Activated CD4-positive, alpha-beta T cell treated with anti-CD3 and anti-CD28 coated beads, Interleukin-2, amount 10 ng/mL, durations not matched to agents 7 days and 5 days (primary cell): ENCODE results near the gene GH2. TPM values are rescaled to one million over a fixed set of nuclear protein-coding genes. Genes with fewer than 3 reads are reported as not detected.
"Not testable (repeated sequence)": the region's sequence is repeated elsewhere in the genome, so short reads cannot be mapped to it uniquely, and the experiment has no call there.

Experiments
- CTCF ChIA-PET: fragments of 350-600 bp; sonication (Branson Sonifier 250); formaldehyde crosslinking; loops from one replicate; lab custom pipeline; 2021; ENCODE audit warnings: antibody characterized with exemption; lab: Charles Lee
- POLR2A ChIA-PET: fragments of 350-600 bp; sonication (Branson Sonifier 250); formaldehyde crosslinking; loops from one replicate; lab custom pipeline; 2021; ENCODE audit warnings: antibody characterized with exemption; lab: Charles Lee
- DNase-seq: peaks from one replicate; pipeline ENCODE4 v3.0.0-alpha.2; 2020
- H3K27ac Mint-ChIP-seq: one replicate; pipeline ENCODE4 v1.8.0; 2021; ENCODE audit warnings: mild to moderate bottlenecking, moderate library complexity, mixed read lengths
- H3K27me3 Mint-ChIP-seq: one replicate; pipeline ENCODE4 v1.8.0; 2021; ENCODE audit warnings: mixed read lengths
- H3K36me3 Mint-ChIP-seq: one replicate; pipeline ENCODE4 v1.8.0; 2021; ENCODE audit warnings: low read depth, mixed read lengths
- H3K4me1 Mint-ChIP-seq: one replicate; pipeline ENCODE4 v1.8.0; 2021; ENCODE audit warnings: mixed read lengths
- H3K4me3 Mint-ChIP-seq: one replicate; pipeline ENCODE4 v1.8.0; 2021; ENCODE audit warnings: mild to moderate bottlenecking, moderate library complexity, mixed read lengths
- H3K9me3 Mint-ChIP-seq: one replicate; pipeline ENCODE4 v1.8.0; 2021; ENCODE audit warnings: mixed read lengths
- total RNA-seq, 2 experiments: library from RNA; stranded (reverse); gene quantifications; one replicate each; pipeline ENCODE4 v1.2.3, GENCODE V29; 2021

The GH2 gene
- not detected for total RNA-seq

DNA sequence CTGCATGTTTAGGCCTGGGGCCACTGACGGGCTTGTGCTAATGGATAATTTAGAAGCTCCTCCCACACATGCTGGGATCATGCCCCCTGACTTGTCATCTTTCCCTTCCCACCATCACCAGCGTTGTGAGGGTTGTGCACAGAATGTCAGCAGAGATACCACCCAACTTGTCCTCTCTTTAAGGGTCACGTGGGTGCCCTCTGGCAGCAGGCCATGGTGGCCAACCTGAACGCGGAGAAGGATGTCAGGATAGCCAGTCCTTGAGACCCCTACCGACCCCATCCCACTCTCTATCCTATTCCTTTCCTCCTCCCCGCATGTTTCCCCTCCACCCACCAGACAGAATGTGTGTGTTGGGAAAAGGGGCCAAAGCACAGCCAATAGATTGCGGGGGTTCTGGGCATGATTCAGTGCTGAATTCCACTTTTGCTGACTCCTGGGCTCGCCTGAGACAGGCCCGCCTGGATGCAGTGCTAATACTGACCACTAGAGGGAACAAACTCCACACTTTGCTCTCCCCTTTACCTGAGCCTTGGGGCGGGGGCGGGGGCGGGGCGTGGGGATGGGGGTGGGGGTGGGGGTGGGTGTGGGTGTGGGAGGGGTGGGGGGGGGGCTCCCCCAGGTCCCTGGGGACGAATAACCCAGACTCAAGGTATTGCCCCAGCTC lies at the start of gene GH2:
Gene GH2 (minus strand): TSS at position 10 of the 667 bp plus-strand sequence. CDS start 143 bp downstream, outside the sequence.
- H3K4me3 Mint-ChIP-seq, result no peak within 1 kb of the TSS
- ChIA-PET POLR2A (no interaction called here), CTCF (interaction anchor here (0.7 to 1.7 kb wide), 4 partner anchors 16 to 85 kb away, joined by 3 to 6 read pairs (median 3); no protein-coding TSS in a partner anchor)
- no peak within 1 kb of the TSS for H3K27ac Mint-ChIP-seq
- H3K9me3 Mint-ChIP-seq, result no peaks in the 10 kb centered on the region
- H3K27me3 Mint-ChIP-seq, result peaks cover 5% of the 10 kb centered on the region
- H3K36me3 Mint-ChIP-seq, result no peaks in the 10 kb centered on the region
- peaks cover 3% of the 10 kb centered on the region for H3K4me1 Mint-ChIP-seq
- peak; percentile 72 for DNase-seq

DNA sequence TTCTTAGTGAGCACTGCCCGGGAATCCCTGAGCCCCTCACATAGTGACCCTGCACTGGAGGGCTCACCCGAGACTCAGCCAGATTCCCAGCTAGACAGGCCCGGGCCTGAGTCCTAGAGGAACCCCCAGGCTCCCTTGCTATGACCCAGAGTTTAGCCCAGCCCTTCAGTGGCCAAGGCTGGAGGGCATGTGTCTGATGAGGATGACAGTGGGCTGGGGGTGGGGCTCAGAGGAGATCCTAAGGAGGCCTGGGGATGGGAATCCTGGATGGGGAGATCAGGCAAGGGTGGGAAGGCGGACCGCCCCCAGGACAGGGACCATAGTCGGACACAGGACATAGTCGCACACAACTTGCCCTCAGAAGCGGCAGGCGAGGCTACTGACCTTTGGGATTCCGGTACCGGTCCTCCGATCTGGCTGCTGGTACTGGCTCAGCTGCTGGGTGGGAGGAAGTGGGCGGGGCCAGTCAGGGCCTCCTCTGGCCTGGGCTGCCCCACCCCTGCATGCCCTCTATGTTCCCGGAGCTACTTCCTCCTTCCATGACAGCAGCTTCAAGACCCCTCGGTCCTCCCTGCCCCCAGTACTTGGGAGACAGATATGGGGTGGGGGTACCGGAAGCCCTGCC lies 49.3 kb upstream of the GH2 start:
- H3K27ac Mint-ChIP-seq, result peak overlapping the region; percentile 95
- POLR2A ChIA-PET, result no interaction called here

DNA sequence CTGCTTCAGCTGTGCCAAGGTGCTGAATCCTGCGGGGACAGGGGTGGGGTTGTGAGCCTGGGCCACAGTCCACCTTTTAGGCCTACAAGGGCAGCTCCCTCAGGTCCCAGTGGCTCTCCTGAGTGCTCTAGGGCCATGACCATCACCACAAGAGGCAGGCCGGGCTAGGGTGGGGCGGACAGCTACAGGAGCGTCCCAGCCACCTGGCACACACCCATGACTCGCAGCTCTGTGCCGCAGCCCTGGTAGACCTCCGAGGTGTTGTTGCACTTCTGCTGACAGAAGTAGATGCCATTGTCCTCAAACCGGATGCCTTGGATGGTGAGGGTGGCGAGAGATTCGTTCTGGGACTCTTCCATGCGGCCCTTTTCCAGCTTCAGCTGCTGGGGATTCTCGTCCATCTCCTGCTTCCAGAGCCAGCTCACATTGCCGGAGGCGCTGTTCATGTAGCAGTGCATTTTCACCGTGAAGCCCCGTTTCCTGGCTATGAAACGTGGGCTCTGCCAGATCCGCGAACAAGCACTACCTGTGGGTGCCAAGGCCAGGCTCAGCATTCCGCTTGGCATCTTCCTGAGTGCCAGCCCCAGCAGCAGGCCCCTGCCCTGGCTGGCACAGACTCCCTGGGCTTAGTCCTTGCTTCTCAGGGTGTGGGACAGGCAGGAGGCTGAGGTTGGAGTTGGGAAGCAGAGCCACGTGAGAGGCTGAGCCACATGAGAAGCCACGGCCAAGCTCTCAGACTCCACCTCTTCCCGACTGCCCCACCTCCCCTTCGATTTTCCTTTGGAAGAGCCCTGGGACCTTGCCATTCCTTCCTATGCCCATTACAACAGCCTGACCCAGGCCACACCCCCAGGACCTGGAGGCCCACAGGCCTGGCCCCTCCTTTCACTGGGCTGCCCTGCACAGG lies 48.4 kb upstream of the GH2 start:
- H3K27me3 Mint-ChIP-seq, result no peaks in the 10 kb centered on the region

More for the DNA sequence above, 49.3 kb upstream of the GH2 start:
- Mint-ChIP-seq H3K4me3 (peak overlapping the region; percentile 95), H3K9me3 (no peaks in the 10 kb centered on the region), H3K4me1 (peaks cover 30% of the 10 kb centered on the region), H3K27me3 (peaks cover 4% of the 10 kb centered on the region), H3K36me3 (peaks cover 8% of the 10 kb centered on the region)
- CTCF ChIA-PET, result interaction anchor here (0.5 to 7.7 kb wide), 11 partner anchors 9 to 1923 kb away, joined by 3 to 38 read pairs (median 4); partner anchors contain the start of gene GH1
- DNase-seq, result peak; percentile 65

DNA sequence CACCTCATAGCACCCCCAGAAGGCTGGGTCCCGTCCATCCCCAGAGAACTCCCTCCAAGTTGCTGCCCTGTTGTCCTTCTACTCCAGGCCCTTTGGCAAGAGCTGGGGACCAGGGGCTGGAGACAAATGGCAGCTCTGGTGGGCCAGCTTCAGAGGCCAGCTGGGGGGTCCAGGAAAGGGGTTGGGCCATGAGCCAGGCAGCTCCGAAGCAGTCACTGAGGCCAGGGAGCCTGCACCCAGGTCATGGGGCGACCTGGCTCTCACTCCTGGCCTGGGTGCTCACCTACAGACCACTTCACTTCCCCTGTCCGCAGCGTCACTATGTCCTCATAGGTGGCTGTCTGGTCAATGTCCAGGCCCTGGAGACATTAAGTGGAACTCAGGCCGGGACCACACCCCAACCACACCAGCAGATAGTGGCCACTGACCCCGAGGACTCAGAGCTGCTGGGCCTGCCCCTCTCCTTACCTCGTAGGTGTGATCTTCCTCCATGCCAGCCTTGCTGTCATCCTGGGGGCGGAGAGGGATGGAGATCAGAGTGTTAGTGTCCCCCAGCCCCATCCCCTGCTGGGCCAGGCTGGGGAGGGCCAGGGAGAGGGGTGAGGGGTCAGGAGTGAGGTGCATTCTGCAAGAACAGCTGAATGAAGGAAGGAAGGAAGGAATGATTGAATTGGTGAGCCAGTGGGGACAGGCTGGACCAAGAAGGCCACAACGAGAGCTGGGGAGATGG lies 47.4 kb upstream of the GH2 start:
- H3K4me3 Mint-ChIP-seq, result peak overlapping the region; percentile 20
- no peaks in the 10 kb centered on the region for H3K9me3 Mint-ChIP-seq
- POLR2A ChIA-PET, result no interaction called here
- peaks cover 29% of the 10 kb centered on the region for H3K4me1 Mint-ChIP-seq
- H3K27ac Mint-ChIP-seq, result peak overlapping the region; percentile 69
- no peak for DNase-seq
- H3K27me3 Mint-ChIP-seq, result no peaks in the 10 kb centered on the region
- peaks cover 8% of the 10 kb centered on the region for H3K36me3 Mint-ChIP-seq
- CTCF ChIA-PET, result interaction anchor here (0.9 to 7.7 kb wide), 8 partner anchors 10 to 205 kb away, joined by 3 to 38 read pairs (median 6); partner anchors contain the start of gene GH1

More for the DNA sequence above, 48.4 kb upstream of the GH2 start:
- H3K27ac Mint-ChIP-seq, result peak overlapping the region; percentile 19
- H3K9me3 Mint-ChIP-seq, result no peaks in the 10 kb centered on the region
- CTCF ChIA-PET, result interaction anchor here (0.5 to 7.7 kb wide), 10 partner anchors 10 to 204 kb away, joined by 3 to 38 read pairs (median 4); partner anchors contain the start of gene GH1
- DNase-seq, result no peak
- H3K36me3 Mint-ChIP-seq, result peaks cover 8% of the 10 kb centered on the region
- POLR2A ChIA-PET, result no interaction called here
- peak overlapping the region; percentile 95 for H3K4me3 Mint-ChIP-seq
- H3K4me1 Mint-ChIP-seq, result peaks cover 29% of the 10 kb centered on the region

DNA sequence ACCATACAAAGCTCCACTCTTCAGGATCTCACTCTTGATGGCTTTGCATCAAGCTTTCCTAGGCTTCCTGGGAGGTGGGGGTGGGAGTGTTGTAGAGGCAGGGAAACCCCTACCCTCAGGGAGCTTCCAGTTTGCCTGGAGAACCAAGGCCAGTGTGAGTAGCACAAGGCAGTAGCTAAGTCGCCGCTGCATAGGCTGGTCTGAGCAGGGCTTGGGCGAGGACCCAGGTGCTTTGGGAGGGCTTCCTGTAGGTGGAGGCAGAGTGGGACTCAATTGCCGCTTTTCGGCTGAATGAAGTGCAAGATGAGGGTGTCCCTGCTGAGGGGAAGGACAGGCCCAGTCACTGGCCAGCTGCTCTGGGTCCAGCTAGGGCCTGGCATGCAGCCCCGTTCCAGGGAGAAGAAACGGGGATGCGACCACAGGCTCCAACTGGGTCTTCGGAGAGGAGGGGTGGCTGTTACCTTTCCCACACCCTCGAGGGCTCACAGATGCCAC lies 46.5 kb upstream of the GH2 start:
- no peak for DNase-seq

DNA sequence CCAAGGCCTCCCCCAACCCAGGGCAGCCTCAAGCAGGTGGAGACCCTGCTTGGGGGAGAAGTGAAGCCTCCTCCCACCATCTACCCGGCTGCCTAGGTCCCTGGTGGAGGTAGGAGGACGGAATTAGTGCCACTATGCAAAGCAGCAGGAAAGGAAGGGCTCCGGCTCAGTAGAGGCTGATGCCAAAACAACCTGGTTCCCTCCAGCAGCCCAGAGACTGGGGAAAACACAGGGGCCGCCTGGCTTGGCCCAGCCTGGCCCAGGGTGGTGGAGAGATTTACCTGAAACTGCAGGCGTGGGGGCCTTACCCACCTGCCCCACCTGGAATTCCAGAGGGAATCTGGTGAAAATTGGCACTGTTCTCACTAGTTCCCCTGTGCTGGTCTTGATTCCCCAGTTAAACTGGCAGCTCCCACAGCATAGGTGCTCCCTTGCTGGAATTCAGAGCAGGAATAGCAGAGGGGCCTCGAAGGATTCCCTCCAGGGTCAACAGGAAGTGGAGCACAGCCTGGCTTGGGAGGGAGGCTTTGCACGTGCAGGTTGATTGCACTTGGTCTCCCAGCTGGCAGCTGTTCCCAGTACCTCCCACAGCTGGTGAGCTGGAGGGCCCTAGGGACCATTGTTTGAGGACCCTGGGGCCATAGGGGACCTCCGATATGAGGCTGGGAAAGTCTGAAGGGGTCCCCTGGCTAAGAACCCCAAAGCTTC lies 45.9 kb upstream of the GH2 start:
- Mint-ChIP-seq H3K9me3 (no peaks in the 10 kb centered on the region), H3K4me1 (peaks cover 21% of the 10 kb centered on the region), H3K4me3 (no peak overlapping the region), H3K36me3 (peaks cover 8% of the 10 kb centered on the region), H3K27ac (no peak overlapping the region), H3K27me3 (no peaks in the 10 kb centered on the region)
- ChIA-PET CTCF (interaction anchor here (0.5 to 7.2 kb wide), 6 partner anchors 9 to 511 kb away, joined by 3 to 33 read pairs (median 5); partner anchors contain the start of gene GH1), POLR2A (interaction anchor here (0.6 kb wide), 1 partner anchor 9 kb away, joined by 13 read pairs; no protein-coding TSS in a partner anchor)
- DNase-seq, result no peak

More for the DNA sequence above, 46.5 kb upstream of the GH2 start:
- ChIA-PET CTCF (interaction anchor here (0.5 to 7.2 kb wide), 8 partner anchors 9 to 510 kb away, joined by 3 to 33 read pairs (median 4); partner anchors contain the start of gene GH1), POLR2A (interaction anchor here (0.6 kb wide), 1 partner anchor 8 kb away, joined by 13 read pairs; no protein-coding TSS in a partner anchor)
- Mint-ChIP-seq H3K4me1 (peaks cover 27% of the 10 kb centered on the region), H3K4me3 (no peak overlapping the region), H3K27ac (no peak overlapping the region), H3K27me3 (no peaks in the 10 kb centered on the region), H3K36me3 (peaks cover 8% of the 10 kb centered on the region), H3K9me3 (no peaks in the 10 kb centered on the region)

DNA sequence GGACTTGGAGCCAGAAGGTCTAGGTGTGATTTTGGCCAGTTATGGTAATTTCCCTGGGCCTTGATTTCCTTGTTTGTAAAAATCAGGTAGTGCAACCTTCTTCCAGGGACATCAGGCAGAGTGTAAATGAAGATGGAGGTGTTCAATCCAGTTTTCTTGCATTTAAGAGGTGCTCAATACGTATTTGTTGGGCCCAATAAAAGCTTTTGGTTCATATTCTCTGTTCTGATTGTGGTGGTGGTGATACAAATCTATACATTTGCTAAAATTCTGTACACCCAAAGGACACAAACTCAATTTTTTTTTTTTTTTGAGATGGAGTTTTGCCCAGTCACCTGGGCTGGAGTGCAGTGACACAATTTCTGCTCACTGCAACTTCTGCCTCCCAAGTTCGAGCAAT lies 44.4 kb upstream of the GH2 start:
- Mint-ChIP-seq H3K9me3 (no peaks in the 10 kb centered on the region), H3K4me3 (no peak overlapping the region), H3K4me1 (peaks cover 8% of the 10 kb centered on the region), H3K36me3 (peaks cover 8% of the 10 kb centered on the region), H3K27me3 (no peaks in the 10 kb centered on the region), H3K27ac (no peak overlapping the region)
- ChIA-PET POLR2A (no interaction called here), CTCF (interaction anchor here (0.5 to 1.9 kb wide), 4 partner anchors 21 to 187 kb away, joined by 3 to 15 read pairs (median 4); no protein-coding TSS in a partner anchor)
- no peak for DNase-seq

DNA sequence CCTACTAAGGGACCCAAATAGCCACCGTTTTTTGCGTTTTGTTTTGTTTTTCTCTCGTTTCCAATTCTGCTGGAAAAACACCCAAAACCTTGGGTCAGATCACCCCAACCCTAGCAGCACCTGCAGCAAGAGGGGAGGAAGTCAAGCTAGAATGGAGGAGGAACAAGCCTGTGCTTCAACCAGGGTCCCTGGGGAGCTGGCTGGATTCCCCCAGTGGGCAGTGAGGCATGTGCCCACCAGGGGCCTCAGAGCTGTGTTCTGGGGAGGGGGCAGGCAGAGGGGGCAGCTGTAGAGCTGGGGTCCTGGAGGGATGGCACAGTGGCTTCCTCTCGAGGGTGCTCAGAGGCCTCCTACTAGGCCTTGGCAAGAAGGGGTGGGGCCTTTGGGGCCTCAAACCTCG lies 43.9 kb upstream of the GH2 start:
- Mint-ChIP-seq H3K4me1 (peaks cover 2% of the 10 kb centered on the region), H3K27ac (no peak overlapping the region), H3K9me3 (no peaks in the 10 kb centered on the region), H3K4me3 (no peak overlapping the region), H3K27me3 (no peaks in the 10 kb centered on the region), H3K36me3 (peaks cover 3% of the 10 kb centered on the region)
- CTCF ChIA-PET, result interaction anchor here (0.5 to 1.9 kb wide), 3 partner anchors 21 to 188 kb away, joined by 3 to 15 read pairs (median 4); no protein-coding TSS in a partner anchor
- no peak for DNase-seq
- POLR2A ChIA-PET, result no interaction called here

DNA sequence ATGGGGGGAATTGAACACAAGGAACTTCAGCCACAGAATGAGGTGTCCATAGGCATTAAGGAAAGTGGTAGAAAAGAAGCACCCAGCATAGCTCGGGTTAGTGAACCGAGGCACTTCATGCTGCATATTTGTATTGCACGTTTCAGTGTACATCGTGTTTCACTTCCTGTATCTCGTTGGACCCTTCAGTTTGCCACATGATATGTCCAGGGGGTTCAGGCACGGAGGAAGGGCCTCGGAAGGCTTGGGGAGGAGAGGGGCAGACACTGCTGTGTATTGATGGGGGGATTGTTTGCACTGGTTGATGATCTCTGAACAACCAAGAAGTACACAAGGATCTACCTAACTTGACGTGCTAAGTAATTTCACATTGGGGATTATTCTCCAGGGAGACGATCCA lies 40.7 kb upstream of the GH2 start:
- H3K36me3 Mint-ChIP-seq, DNase-seq, H3K4me1 Mint-ChIP-seq, H3K4me3 Mint-ChIP-seq, H3K27me3 Mint-ChIP-seq, H3K27ac Mint-ChIP-seq, POLR2A ChIA-PET, H3K9me3 Mint-ChIP-seq: not testable (repeated sequence)
- CTCF ChIA-PET, result interaction anchor here (0.6 to 1.4 kb wide), 2 partner anchors 51 to 103 kb away, joined by 3 to 4 read pairs; partner anchors contain the start of gene SCN4A

DNA sequence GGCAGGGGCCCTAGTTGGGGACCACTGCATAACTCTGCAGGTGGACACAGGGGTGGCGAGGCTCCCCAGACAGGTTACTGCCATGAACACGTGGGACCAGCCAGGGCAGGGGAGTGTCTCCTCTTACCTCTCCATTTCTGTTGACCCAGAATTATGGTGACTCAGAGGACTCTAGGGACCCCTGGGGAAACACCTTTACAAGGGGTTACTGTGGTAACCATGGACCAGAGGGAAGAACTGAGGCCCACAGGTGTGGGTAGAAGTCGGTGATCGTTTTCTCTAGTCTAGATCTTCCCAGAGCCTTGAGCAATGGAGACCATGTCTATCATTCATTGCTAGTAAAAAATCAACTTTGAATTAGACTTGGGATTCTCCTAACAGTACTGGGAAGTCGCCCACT lies 39.0 kb upstream of the GH2 start:
- DNase-seq, POLR2A ChIA-PET, H3K27me3 Mint-ChIP-seq, H3K27ac Mint-ChIP-seq, H3K4me3 Mint-ChIP-seq, H3K4me1 Mint-ChIP-seq, H3K9me3 Mint-ChIP-seq, H3K36me3 Mint-ChIP-seq: not testable (repeated sequence)
- CTCF ChIA-PET, result interaction anchor here (0.6 to 3.7 kb wide), 4 partner anchors 26 to 213 kb away, joined by 4 to 35 read pairs (median 10); no protein-coding TSS in a partner anchor

DNA sequence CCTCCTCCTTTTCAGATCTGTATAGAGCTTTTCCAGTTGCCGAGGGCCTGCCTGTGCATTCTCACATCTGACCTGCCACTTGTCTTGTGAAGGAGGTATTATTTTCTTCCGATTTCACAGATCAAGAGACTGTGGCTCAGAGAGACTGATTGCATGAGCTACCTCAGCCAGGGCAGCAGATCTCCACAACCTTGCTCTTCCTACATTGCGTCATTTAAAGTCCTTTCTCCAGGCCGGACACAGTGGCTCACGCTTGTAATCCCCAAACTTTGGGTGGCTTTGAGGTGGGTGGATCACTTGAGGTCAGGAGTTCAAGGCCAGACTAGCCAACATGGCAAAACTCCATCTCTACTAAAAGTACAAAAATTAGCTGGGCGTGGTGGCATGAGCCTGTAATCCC lies 38.3 kb upstream of the GH2 start:
- H3K36me3 Mint-ChIP-seq, H3K27ac Mint-ChIP-seq, H3K4me1 Mint-ChIP-seq, DNase-seq, H3K27me3 Mint-ChIP-seq, H3K4me3 Mint-ChIP-seq, H3K9me3 Mint-ChIP-seq, POLR2A ChIA-PET: not testable (repeated sequence)
- CTCF ChIA-PET, result interaction anchor here (0.6 to 3.7 kb wide), 27 partner anchors 11 to 258 kb away, joined by 3 to 35 read pairs (median 4); partner anchors contain the start of genes CD79B and ERN1
